A549 (cell line): ENCODE results near the gene ANKRD13D. TPM values are rescaled to one million over a fixed set of nuclear protein-coding genes. Genes with fewer than 3 reads are reported as not detected.

ENCODE experiments used
- ATAC-seq, 2 experiments: fragments of 200-7000 bp in 1 of 2; fragments of >200 bp in 1 of 2; cut with Nextera tagmentation in 1 of 2; cut with Tn5 transposase in 1 of 2; 3 replicates each; pipeline versions ENCODE4 v1.8.0 to v1.9.1; 2018 to 2020; ENCODE audit warnings: mild to moderate bottlenecking in 1 of 2, moderate library complexity in 1 of 2
- CTCF ChIA-PET: fragments of 300-600 bp; sonication (Branson Sonifier 250); formaldehyde crosslinking; extraction: SDS; loops from one replicate; lab custom pipeline; 2021; ENCODE audit warnings: antibody characterized with exemption, inconsistent platforms; lab: Yijun Ruan, JAX
- POLR2A ChIA-PET: fragments of 350-600 bp; formaldehyde crosslinking; extraction: SDS; loops from one replicate; lab custom pipeline; 2021; ENCODE audit warnings: antibody characterized with exemption, inconsistent platforms; lab: Yijun Ruan, JAX
- DNase-seq, 2 experiments: peaks; one replicate each; pipeline versions ENCODE4 v3.0.0 to v3.0.0-alpha.2; 2011 to 2016; ENCODE audit warnings: low read depth in 1 of 2, low spot score in 1 of 2
- FAIRE-seq: peaks from 2 replicates; lab custom pipeline; 2011; peaks lifted over from hg19 to GRCh38; lab: Jason Lieb, UNC
- H3K27ac ChIP-seq, 2 experiments: fragments of >200 bp; sonication (Bioruptor Twin); formaldehyde crosslinking; 3 replicates each; pipeline ENCODE4 v1.5.1; 2016 to 2017
- H3K4me1 ChIP-seq: fragments of >200 bp; sonication (Bioruptor Twin); formaldehyde crosslinking; 3 replicates; pipeline ENCODE4 v1.6.1; 2016
- H3K4me2 ChIP-seq: fragments of >200 bp; sonication (Bioruptor Twin); formaldehyde crosslinking; 3 replicates; pipeline ENCODE4 v1.6.1; 2016
- H3K4me3 ChIP-seq: fragments of >200 bp; sonication (Bioruptor Twin); formaldehyde crosslinking; 3 replicates; pipeline ENCODE4 v1.5.1; 2016
- H3K9me3 ChIP-seq: fragments of >200 bp; sonication (Bioruptor Twin); formaldehyde crosslinking; 3 replicates; pipeline ENCODE4 v1.6.1; 2016
- BHLHE40 ChIP-seq: IDR thresholded peaks from 2 replicates; pipeline ENCODE4 v1.6.1; 2012; ENCODE audit warnings: low read depth, low read length, inconsistent platforms
- CBX2 ChIP-seq: fragments of 200-600 bp; sonication (generic); IDR thresholded peaks from 2 replicates; pipeline ENCODE4 v1.6.1; 2016; ENCODE audit warnings: low read depth, mild to moderate bottlenecking, borderline replicate concordance
- CBX8 ChIP-seq: fragments of 200-600 bp; sonication (generic); IDR thresholded peaks from 2 replicates; pipeline ENCODE4 v1.6.1; 2016
- CHD2 ChIP-seq: fragments of 150-350 bp; IDR thresholded peaks from 2 replicates; pipeline ENCODE4 v1.6.1; 2014; ENCODE audit warnings: low read length; ENCODE audit not compliant: partially characterized antibody
- CTCF ChIP-seq: fragments of >200 bp; sonication (Bioruptor Twin); formaldehyde crosslinking; IDR thresholded peaks from 3 replicates; pipeline ENCODE4 v1.5.1; 2016
- EP300 ChIP-seq, 2 experiments: fragments of >200 bp; sonication (Bioruptor Twin); formaldehyde crosslinking; IDR thresholded peaks; 2 replicates in 1 of 2; 3 replicates in 1 of 2; pipeline ENCODE4 v1.6.1; 2016 to 2017
- FOSB ChIP-seq: fragments of 250-450 bp; sonication (Bioruptor Pico); IDR thresholded peaks from 2 replicates; pipeline ENCODE4 v1.5.0; 2020; ENCODE audit warnings: mild to moderate bottlenecking, moderate library complexity
- FOXS1 ChIP-seq: fragments of 250-450 bp; sonication (Bioruptor Pico); IDR thresholded peaks from 2 replicates; pipeline ENCODE4 v1.5.0; 2020; ENCODE audit warnings: mild to moderate bottlenecking, moderate library complexity
- GATA3 ChIP-seq: IDR thresholded peaks from 2 replicates; pipeline ENCODE4 v1.6.1; 2012; ENCODE audit warnings: borderline replicate concordance
- HOXA7 ChIP-seq: fragments of 250-450 bp; sonication (Bioruptor Pico); IDR thresholded peaks from 2 replicates; pipeline ENCODE4 v1.5.0; 2020; ENCODE audit warnings: mild to moderate bottlenecking, moderate library complexity
- HOXB13 ChIP-seq: fragments of 250-450 bp; sonication (Bioruptor Pico); IDR thresholded peaks from 2 replicates; pipeline ENCODE4 v1.5.0; 2020; ENCODE audit warnings: low read depth, mild to moderate bottlenecking, moderate library complexity
- HOXB5 ChIP-seq: fragments of 250-450 bp; sonication (Bioruptor Pico); IDR thresholded peaks from 2 replicates; pipeline ENCODE4 v1.5.0; 2020; ENCODE audit warnings: mild to moderate bottlenecking, moderate library complexity
- KDM5A ChIP-seq: fragments of 200-600 bp; sonication (generic); IDR thresholded peaks from 2 replicates; pipeline ENCODE4 v1.6.1; 2016; ENCODE audit warnings: antibody characterized with exemption, mild to moderate bottlenecking
- MAFK ChIP-seq: fragments of 450-650 bp; IDR thresholded peaks from 2 replicates; pipeline ENCODE4 v1.6.1; 2014; ENCODE audit not compliant: partially characterized antibody
- MYC ChIP-seq: IDR thresholded peaks from 2 replicates; pipeline ENCODE4 v1.6.1; 2012; ENCODE audit warnings: mild to moderate bottlenecking, inconsistent platforms, low read length, improper control_type of control experiment, borderline replicate concordance
- NFE2L2 ChIP-seq: fragments of 150-350 bp; conservative IDR thresholded peaks from 2 replicates; pipeline ENCODE4 v1.6.1; 2014; ENCODE audit warnings: low read length
- PHF8 ChIP-seq: fragments of 200-600 bp; sonication (generic); IDR thresholded peaks from 2 replicates; pipeline ENCODE4 v1.6.1; 2016; ENCODE audit warnings: low read depth, mild to moderate bottlenecking, antibody characterized with exemption, moderate library complexity, borderline replicate concordance
- POLR2A ChIP-seq: IDR thresholded peaks from 2 replicates; pipeline ENCODE4 v1.6.1; 2012; ENCODE audit warnings: mild to moderate bottlenecking, low read length
- RARB ChIP-seq: fragments of 250-450 bp; sonication (Bioruptor Pico); IDR thresholded peaks from 2 replicates; pipeline ENCODE4 v1.8.0; 2021; ENCODE audit warnings: mild to moderate bottlenecking, moderate library complexity
- REST ChIP-seq: fragments of 200-600 bp; sonication (generic); IDR thresholded peaks from 2 replicates; pipeline ENCODE4 v1.6.1; 2016; ENCODE audit warnings: antibody characterized with exemption, mild to moderate bottlenecking, moderate library complexity
- SREBF2 ChIP-seq: fragments of 450-650 bp; IDR thresholded peaks from 2 replicates; pipeline ENCODE4 v1.6.1; 2014; ENCODE audit warnings: mild to moderate bottlenecking, moderate library complexity
- TFCP2L1 ChIP-seq: fragments of 250-450 bp; sonication (Bioruptor Pico); IDR thresholded peaks from 2 replicates; pipeline ENCODE4 v1.5.0; 2021; ENCODE audit warnings: mild to moderate bottlenecking
- ZC3H11A ChIP-seq: fragments of 450-650 bp; IDR thresholded peaks from 2 replicates; pipeline ENCODE4 v1.6.1; 2014; ENCODE audit warnings: antibody characterized with exemption, mild to moderate bottlenecking
- ZNF302 ChIP-seq: fragments of 250-450 bp; sonication (Bioruptor Pico); IDR thresholded peaks from 2 replicates; pipeline ENCODE4 v1.9.0; 2021; ENCODE audit warnings: inconsistent platforms, mild to moderate bottlenecking, moderate library complexity
- ZSCAN20 ChIP-seq: fragments of 250-450 bp; sonication (Bioruptor Pico); IDR thresholded peaks from 2 replicates; pipeline ENCODE4 v1.8.0; 2022; ENCODE audit warnings: mild to moderate bottlenecking, moderate library complexity
- WGBS: methylation state at CpG from one replicate; pipeline ENCODE4 v1.1.6; 2017; ENCODE audit errors: missing lambda C conversion rate; 5-methylcytosine and 5-hydroxymethylcytosine counted together
- polyA plus RNA-seq, 4 experiments: library from polyadenylated mRNA; depleted of rRNA in 3 of 4; stranded (reverse); fragments of >200 nt; fragmentation: RNase III in 1 of 4; extraction: RNeasy Plus Mini Kit Qiagen cat#74134 plus additional on column Dnase treatment in 1 of 4; gene quantifications; 2 replicates in 3 of 4; 3 replicates in 1 of 4; pipeline ENCODE4 v1.2.3, GENCODE V29; 2011 to 2017
- TF ChIP-seq, protein P1 (sequence below): fragments of >200 bp; sonication (Bioruptor Twin); formaldehyde crosslinking; IDR thresholded peaks from 3 replicates; pipeline ENCODE4 v1.6.1; 2016
- TF ChIP-seq, protein P2 (sequence below): IDR thresholded peaks from 2 replicates; pipeline ENCODE4 v1.6.1; 2012

Gene ANKRD13D
- polyA plus RNA-seq, 2 of the 4 experiments (the other 2 are of a cell fraction), result 17.0 to 24.2 TPM

- TF ChIP-seq HOXA7 (CRISPR knock-in tag), result no peak
- TF ChIP-seq HOXB13 (CRISPR knock-in tag), result no peak
- TF ChIP-seq MAFK, result no peak
- no peak for TF ChIP-seq EP300 (IDR thresholded peaks at IDR 0.05)
- no peak for TF ChIP-seq PHF8
- TF ChIP-seq ZC3H11A, result no peak
- TF ChIP-seq MYC, result no peak
- TF ChIP-seq TFCP2L1 (CRISPR knock-in tag), result no peak
- TF ChIP-seq, protein P1, sequence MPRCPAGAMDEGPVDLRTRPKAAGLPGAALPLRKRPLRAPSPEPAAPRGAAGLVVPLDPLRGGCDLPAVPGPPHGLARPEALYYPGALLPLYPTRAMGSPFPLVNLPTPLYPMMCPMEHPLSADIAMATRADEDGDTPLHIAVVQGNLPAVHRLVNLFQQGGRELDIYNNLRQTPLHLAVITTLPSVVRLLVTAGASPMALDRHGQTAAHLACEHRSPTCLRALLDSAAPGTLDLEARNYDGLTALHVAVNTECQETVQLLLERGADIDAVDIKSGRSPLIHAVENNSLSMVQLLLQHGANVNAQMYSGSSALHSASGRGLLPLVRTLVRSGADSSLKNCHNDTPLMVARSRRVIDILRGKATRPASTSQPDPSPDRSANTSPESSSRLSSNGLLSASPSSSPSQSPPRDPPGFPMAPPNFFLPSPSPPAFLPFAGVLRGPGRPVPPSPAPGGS, result no peak
- TF ChIP-seq FOSB (CRISPR knock-in tag), result no peak
- no peak for TF ChIP-seq REST
- TF ChIP-seq CTCF, result no peak
- no peak for TF ChIP-seq FOXS1 (CRISPR knock-in tag)
- TF ChIP-seq SREBF2, result no peak
- no peak for TF ChIP-seq ZSCAN20 (CRISPR knock-in tag)
- no peak for TF ChIP-seq KDM5A
- TF ChIP-seq, all 56 proteins: peak for 0
- Histone ChIP-seq H3K4me1 (peaks cover 19% of the 10 kb centered on the region), H3K4me3 (no peak overlapping the region), H3K9me3 (peaks cover 18% of the 10 kb centered on the region), H3K4me2 (no peak overlapping the region), H3K27ac (no peak overlapping the region)
- POLR2A ChIA-PET, result interaction anchor here (0.7 kb wide), 1 partner anchor 12 kb away, joined by 3 read pairs; the partner anchor contains the start of gene SSH3
- FAIRE-seq (no peak), ATAC-seq (no peak), DNase-seq (no peak)
- CTCF ChIA-PET, result interaction anchor here (0.6 to 3.5 kb wide), 9 partner anchors 10 to 176 kb away, joined by 3 to 14 read pairs (median 6); partner anchors contain the start of genes PPP1CA and SSH3
- 99% methylated on average over 27 of the region's 33 CpGs for WGBS
Measured at GRCh38 chr11:67291481-67292381, 2.6 kb downstream of the ANKRD13D start.

GRCh38 chr11:67292671-67293070, 3.6 kb downstream of the ANKRD13D start:
- FAIRE-seq, result no peak
- 50% methylated on average over 3 of the region's 3 CpGs for WGBS
- no peak for DNase-seq
- H3K27ac ChIP-seq, result no peak overlapping the region
- no peak for ATAC-seq
- peaks cover 18% of the 10 kb centered on the region for H3K9me3 ChIP-seq
- H3K4me2 ChIP-seq, result no peak overlapping the region
- no peak overlapping the region for H3K4me3 ChIP-seq
- TF ChIP-seq, protein P2, sequence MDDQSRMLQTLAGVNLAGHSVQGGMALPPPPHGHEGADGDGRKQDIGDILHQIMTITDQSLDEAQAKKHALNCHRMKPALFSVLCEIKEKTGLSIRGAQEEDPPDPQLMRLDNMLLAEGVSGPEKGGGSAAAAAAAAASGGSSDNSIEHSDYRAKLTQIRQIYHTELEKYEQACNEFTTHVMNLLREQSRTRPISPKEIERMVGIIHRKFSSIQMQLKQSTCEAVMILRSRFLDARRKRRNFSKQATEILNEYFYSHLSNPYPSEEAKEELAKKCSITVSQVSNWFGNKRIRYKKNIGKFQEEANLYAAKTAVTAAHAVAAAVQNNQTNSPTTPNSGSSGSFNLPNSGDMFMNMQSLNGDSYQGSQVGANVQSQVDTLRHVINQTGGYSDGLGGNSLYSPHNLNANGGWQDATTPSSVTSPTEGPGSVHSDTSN, result no peak
- TF ChIP-seq RARB (CRISPR knock-in tag) (no peak), CBX2 (no peak), HOXA7 (CRISPR knock-in tag) (no peak), ZNF302 (CRISPR knock-in tag) (no peak), EP300 (IDR thresholded peaks at IDR 0.05) (no peak), HOXB5 (CRISPR knock-in tag) (no peak), CHD2 (no peak), ZC3H11A (no peak), BHLHE40 (no peak), HOXB13 (CRISPR knock-in tag) (no peak), GATA3 (no peak), CBX8 (no peak), MYC (no peak), NFE2L2 (no peak), POLR2A (no peak)
- ChIA-PET CTCF (interaction anchor here (0.7 to 3.5 kb wide), 3 partner anchors 15 to 109 kb away, joined by 3 to 13 read pairs (median 6); partner anchors contain the start of gene PPP1CA), POLR2A (no interaction called here)
- H3K4me1 ChIP-seq, result peaks cover 15% of the 10 kb centered on the region
